H54 (cell line): ENCODE data around the gene GOSR2.
"Not testable (repeated sequence)": the region's sequence is repeated elsewhere in the genome, so short reads cannot be mapped to it uniquely, and the experiment has no call there.

Experiments used
- DNase-seq: peaks from one replicate; pipeline ENCODE4 v3.0.0; 2011; ENCODE audit warnings: low spot score, mixed read lengths; ENCODE audit not compliant: insufficient read length
- FAIRE-seq: peaks from 3 replicates; lab custom pipeline; 2011; peaks lifted over from hg19 to GRCh38; lab: Jason Lieb, UNC
- POLR2A ChIP-seq: IDR thresholded peaks from 2 replicates; pipeline ENCODE4 v1.6.1; 2011; ENCODE audit warnings: low read depth, mild to moderate bottlenecking, low read length

Gene GOSR2

DNA sequence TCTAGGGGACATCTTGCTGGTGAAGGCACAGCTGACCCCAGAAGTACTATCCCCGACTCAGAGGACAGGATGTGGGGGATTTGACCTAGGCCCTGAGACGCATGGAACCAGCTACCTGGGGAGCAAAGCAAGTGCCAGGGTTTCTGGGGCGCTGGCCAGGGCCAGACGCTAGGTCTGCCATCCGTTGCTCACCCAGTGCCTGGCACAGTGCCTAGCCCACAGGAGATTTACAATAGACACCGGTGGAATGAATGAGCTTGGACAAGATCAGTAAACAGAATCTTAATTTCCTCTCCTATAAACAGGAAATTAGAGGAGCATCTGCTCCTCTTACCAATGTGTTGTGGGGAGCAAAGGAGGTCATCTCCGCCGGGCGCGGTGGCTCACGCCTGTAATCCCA lies 51.1 kb downstream of the GOSR2 start:
- no peak for TF ChIP-seq POLR2A
- FAIRE-seq (no peak), DNase-seq (no peak)

GRCh38 chr17:46975287-46975686 lies 52.3 kb downstream of the GOSR2 start:
- no peak for DNase-seq
- TF ChIP-seq POLR2A = no peak
- no peak for FAIRE-seq

DNA sequence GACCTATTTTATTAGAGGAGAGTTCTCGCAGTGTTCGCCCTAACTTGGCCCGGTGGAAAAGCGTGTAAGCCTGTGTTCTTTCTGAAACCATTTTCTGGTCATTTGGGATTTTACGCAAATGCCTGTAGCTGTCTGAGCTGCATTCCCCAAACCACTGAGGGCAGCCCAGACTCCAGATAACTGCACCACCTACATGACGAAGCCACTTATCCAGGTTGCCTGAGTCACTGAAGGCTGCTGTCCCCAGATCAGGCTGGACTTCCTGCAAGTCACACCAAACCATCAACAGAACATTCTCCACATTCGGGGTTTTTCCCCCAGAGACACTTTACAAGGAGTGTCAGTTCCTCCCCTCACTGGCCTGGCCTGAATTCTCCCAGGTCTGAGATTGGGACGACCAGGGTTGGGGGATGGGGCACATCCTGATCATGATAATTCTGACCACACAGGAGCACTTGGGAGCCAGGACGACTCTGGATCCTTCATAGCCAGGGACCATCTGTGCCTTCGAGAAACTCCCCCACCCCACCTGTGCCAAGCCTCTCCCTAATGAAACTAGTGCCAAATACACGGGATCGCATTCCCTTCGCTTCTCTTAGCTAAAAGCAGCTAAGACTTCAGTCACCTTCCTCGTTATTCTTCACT lies 53.8 kb downstream of the GOSR2 start:
- DNase-seq (no peak), FAIRE-seq (no peak)
- TF ChIP-seq POLR2A = no peak

DNA sequence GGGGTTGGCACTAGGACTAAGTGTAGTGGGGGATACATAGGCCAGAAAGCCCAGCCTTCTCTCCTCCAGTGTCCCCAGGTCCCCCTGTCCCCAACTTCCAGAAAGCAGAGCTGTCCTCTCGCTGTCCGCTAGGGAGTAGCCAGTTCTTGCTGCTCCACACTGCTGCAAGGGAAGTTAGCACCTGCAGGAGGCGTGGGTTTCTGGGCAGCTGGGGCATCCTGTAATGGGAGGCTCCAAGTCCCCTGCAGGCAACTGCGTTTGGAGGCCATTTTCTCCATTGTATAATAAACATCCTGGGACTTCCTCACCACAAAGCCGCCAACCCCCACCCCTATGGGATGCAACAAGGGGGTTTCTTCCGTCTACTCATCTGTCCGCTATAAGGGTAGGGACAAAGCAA lies 54.4 kb downstream of the GOSR2 start:
- DNase-seq (peak; percentile 43), FAIRE-seq (no peak)
- no peak for TF ChIP-seq POLR2A

- DNase-seq (no peak), FAIRE-seq (no peak)
- TF ChIP-seq POLR2A = no peak
Observed at GRCh38 chr17:46977750-46978488, 55.0 kb downstream of the GOSR2 start.

- TF ChIP-seq POLR2A = no peak; the same call in 1 of the 2 replicates
- DNase-seq = no peak
- no peak for FAIRE-seq
Observed at GRCh38 chr17:46978489-46979146, 55.7 kb downstream of the GOSR2 start.

DNA sequence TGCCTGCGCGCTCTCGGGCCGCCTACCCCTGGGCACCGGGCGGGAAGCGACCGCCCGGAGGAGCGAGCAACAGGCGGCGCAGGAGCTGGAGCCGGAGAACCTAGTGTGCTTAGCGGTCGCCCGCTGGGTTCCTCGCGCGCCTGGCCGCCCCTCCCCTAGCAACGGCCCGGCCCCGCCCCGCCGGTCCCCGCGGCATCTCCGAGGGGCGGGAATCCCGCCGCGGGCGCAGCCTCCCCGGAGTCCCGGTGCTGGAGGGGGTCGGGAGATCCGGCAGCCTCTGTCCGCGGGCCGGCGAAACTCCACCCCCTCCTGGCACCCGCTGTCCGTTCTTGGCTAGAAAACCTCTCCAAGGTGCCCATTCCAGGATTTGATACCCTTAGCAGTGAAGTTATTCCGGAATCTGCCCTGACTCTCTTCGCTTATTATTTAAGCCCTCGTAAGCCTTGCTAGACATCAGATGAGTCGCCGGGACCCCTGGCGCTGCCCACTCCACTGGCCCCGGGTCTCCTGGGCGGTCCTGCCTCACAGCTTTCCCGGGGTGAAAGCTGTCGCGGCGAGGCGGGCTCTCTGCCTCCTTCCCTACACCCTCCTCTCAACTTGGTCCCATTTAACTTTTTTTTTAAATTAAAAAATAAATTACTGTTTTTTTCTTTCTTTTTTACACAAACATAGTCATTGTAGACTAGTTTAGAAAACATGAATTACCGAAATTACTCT lies 56.3 kb downstream of the GOSR2 start, which contains the start of gene RPRML:
Gene RPRML (minus strand): TSS at position 107 of the 717 bp plus-strand sequence. CDS start 246 bp downstream, outside the sequence.
- DNase-seq (peak; percentile 78), FAIRE-seq (no peak)
- TF ChIP-seq POLR2A = no peak

DNA sequence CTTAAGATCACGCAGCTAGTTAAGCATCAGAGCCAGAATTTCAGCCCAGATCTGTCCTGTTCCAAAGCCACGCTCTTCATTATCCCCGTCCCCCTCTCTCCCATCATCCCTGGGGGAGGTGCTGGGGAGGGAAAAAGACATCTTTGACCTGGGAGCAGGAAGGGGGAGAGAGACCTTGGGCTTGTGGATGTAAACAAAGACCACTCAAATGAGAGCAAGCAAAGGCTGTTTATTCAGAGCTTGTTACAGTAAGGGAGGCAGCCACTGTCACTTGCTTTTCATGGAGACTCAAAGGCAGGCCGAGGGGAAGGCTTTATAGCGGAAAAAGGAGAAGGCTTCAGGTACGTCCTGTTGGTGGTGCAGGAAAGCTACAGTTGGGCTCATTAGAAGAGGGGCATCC lies 59.6 kb downstream of the GOSR2 start:
- DNase-seq (no peak), FAIRE-seq (no peak)
- TF ChIP-seq POLR2A = no peak

- no peak for DNase-seq
- no peak for FAIRE-seq
- TF ChIP-seq POLR2A = no peak
Observed at GRCh38 chr17:46983782-46984181, 60.8 kb downstream of the GOSR2 start.

- DNase-seq (no peak), FAIRE-seq (no peak)
Observed at GRCh38 chr17:46984341-46984740, 61.4 kb downstream of the GOSR2 start.

GRCh38 chr17:46984892-46985291 lies 61.9 kb downstream of the GOSR2 start:
- TF ChIP-seq POLR2A = no peak
- DNase-seq = no peak
- no peak for FAIRE-seq

More at GRCh38 chr17:46984341-46984740, 61.4 kb downstream of the GOSR2 start:
- TF ChIP-seq POLR2A = no peak

- no peak for DNase-seq
- TF ChIP-seq POLR2A = no peak
- FAIRE-seq = no peak
Observed at GRCh38 chr17:46986366-46986765, 63.4 kb downstream of the GOSR2 start.

GRCh38 chr17:46987927-46988326 lies 65.0 kb downstream of the GOSR2 start:
- FAIRE-seq, DNase-seq: not testable (repeated sequence)
